OCI-LY3 (cell line): Measurements from ENCODE around the gene NCOA5.

Source experiments
- H2AFZ ChIP-seq: fragments of 200-600, 300-600 bp; shearing (Covaris generic); 2 replicates; pipeline ENCODE4 v1.6.0; 2014; ENCODE audit warnings: antibody characterized with exemption, low read depth, low read length
- H3K27ac ChIP-seq: fragments of 200-600, 300-600 bp; sonication (generic); 2 replicates; pipeline ENCODE4 v1.5.1; 2014; ENCODE audit warnings: mild to moderate bottlenecking, low read length, moderate library complexity, mixed read lengths
- H3K27me3 ChIP-seq: fragments of 200-600, 300-600 bp; sonication (generic); 2 replicates; pipeline ENCODE4 v1.6.1; 2014; ENCODE audit warnings: low read depth, low read length, mixed read lengths
- H3K36me3 ChIP-seq: fragments of 200-600, 300-600 bp; sonication (generic); replicated peaks from 2 replicates; pipeline ENCODE3; 2014; ENCODE audit warnings: low read depth, low read length, mixed read lengths
- H3K4me1 ChIP-seq: fragments of 300-600, 200-600 bp; sonication (generic); 2 replicates; pipeline ENCODE4 v1.6.1; 2014; ENCODE audit warnings: low read length, mixed read lengths
- H3K4me2 ChIP-seq: fragments of 200-600, 300-600 bp; sonication (generic); 2 replicates; pipeline ENCODE4 v1.6.1; 2014; ENCODE audit warnings: low read length, mixed read lengths
- H3K4me3 ChIP-seq: fragments of 300-600, 200-600 bp; sonication (generic); 2 replicates; pipeline ENCODE4 v1.5.1; 2014; ENCODE audit warnings: antibody characterized with exemption, mild to moderate bottlenecking, low read length, moderate library complexity
- H3K79me2 ChIP-seq: fragments of 300-600, 200-600 bp; shearing (Covaris generic); 2 replicates; pipeline ENCODE4 v1.6.1; 2014; ENCODE audit warnings: mild to moderate bottlenecking, low read length, mixed read lengths
- H3K9ac ChIP-seq: fragments of 300-600, 200-600 bp; shearing (Covaris generic); 2 replicates; pipeline ENCODE4 v1.6.0; 2014; ENCODE audit warnings: mild to moderate bottlenecking, low read length, moderate library complexity
- H3K9me3 ChIP-seq: fragments of 200-600, 300-600 bp; shearing (Covaris generic); 2 replicates; pipeline ENCODE4 v1.6.1; 2014; ENCODE audit warnings: low read length, mixed read lengths; ENCODE audit not compliant: insufficient read depth
- H4K20me1 ChIP-seq: fragments of 200-600, 300-600 bp; sonication (generic); 2 replicates; pipeline ENCODE4 v1.6.1; 2016; ENCODE audit warnings: low read length, mixed read lengths; ENCODE audit not compliant: insufficient read depth
- EZH2phosphoT487 ChIP-seq: fragments of 200-600 bp; shearing (Covaris generic); IDR thresholded peaks from 2 replicates; pipeline ENCODE4 v1.6.1; 2018; ENCODE audit warnings: antibody characterized with exemption, mixed run types, low read depth
- TF ChIP-seq, protein P1 (sequence below): fragments of 200-600, 300-600 bp; sonication (generic); IDR thresholded peaks from 2 replicates; pipeline ENCODE4 v1.5.1; 2014; ENCODE audit warnings: antibody characterized with exemption, low read length, low read depth

Gene NCOA5

DNA sequence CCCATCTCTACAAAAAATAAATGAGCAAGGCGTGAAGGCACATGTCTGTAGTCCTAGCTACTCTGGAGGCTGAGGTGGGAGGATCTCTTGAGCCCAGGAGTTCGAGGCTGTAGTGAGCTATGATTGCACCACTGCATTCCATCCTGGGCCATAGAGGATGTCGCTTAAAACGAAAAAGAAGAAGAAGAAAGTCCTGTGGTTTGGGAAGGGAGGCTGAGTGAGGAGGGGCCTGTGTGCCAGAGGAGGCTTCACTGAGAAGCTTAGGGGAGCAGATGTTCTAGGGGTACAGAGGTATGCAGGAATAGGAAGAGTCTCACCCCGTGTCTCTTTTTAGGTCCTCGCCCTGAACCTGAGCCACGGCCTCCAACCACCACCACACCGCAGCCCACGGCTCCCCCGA, 76.8 kb downstream of the NCOA5 start:
- Histone ChIP-seq H3K36me3 (no peaks in the 10 kb centered on the region), H3K4me2 (no peak overlapping the region), H3K4me3 (no peak overlapping the region), H2AFZ (no peak overlapping the region), H4K20me1 (no peaks in the 10 kb centered on the region), H3K27me3 (peaks cover 14% of the 10 kb centered on the region; the same call in 1 of the 2 replicates), H3K9ac (no peak overlapping the region), H3K79me2 (no peaks in the 10 kb centered on the region), H3K4me1 (peaks cover 22% of the 10 kb centered on the region), H3K9me3 (no peaks in the 10 kb centered on the region), H3K27ac (no peak overlapping the region)
- TF ChIP-seq EZH2phosphoT487 = no peak
- TF ChIP-seq, protein P1, sequence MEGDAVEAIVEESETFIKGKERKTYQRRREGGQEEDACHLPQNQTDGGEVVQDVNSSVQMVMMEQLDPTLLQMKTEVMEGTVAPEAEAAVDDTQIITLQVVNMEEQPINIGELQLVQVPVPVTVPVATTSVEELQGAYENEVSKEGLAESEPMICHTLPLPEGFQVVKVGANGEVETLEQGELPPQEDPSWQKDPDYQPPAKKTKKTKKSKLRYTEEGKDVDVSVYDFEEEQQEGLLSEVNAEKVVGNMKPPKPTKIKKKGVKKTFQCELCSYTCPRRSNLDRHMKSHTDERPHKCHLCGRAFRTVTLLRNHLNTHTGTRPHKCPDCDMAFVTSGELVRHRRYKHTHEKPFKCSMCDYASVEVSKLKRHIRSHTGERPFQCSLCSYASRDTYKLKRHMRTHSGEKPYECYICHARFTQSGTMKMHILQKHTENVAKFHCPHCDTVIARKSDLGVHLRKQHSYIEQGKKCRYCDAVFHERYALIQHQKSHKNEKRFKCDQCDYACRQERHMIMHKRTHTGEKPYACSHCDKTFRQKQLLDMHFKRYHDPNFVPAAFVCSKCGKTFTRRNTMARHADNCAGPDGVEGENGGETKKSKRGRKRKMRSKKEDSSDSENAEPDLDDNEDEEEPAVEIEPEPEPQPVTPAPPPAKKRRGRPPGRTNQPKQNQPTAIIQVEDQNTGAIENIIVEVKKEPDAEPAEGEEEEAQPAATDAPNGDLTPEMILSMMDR = no peak

DNA sequence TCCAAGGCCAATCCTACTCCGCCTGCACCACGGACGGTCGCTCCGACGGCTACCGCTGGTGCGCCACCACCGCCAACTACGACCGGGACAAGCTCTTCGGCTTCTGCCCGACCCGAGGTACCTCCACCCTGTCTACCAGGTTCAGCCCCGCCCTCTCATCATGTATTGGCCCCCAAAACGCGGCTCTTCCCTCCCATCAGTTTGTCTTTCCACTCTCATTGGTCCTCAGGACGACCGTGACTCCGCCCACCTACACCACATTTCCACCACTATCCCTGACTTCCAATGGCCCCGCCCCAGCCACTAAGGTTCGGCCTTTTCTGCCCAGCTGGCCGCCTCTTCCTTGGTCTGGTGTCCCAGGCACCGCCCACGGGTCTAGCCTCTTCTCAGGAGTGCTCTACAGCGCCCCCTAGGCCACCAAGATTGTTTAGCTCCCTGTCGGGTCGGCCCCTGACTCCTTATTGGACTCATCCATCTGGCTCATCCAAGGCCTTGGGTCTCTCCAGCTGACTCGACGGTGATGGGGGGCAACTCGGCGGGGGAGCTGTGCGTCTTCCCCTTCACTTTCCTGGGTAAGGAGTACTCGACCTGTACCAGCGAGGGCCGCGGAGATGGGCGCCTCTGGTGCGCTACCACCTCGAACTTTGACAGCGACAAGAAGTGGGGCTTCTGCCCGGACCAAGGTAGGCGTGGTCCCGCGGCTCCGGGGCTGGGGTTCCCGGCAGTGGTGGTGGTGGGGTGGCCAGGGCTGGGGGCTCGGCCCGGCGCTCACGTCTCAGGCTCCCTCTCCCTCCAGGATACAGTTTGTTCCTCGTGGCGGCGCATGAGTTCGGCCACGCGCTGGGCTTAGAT, 77.9 kb downstream of the NCOA5 start:
- H3K9me3 ChIP-seq = no peaks in the 10 kb centered on the region
- no peak overlapping the region for H2AFZ ChIP-seq
- no peak overlapping the region for H3K9ac ChIP-seq
- no peaks in the 10 kb centered on the region for H4K20me1 ChIP-seq
- no peak overlapping the region for H3K27ac ChIP-seq
- peaks cover 29% of the 10 kb centered on the region for H3K4me1 ChIP-seq
- no peaks in the 10 kb centered on the region for H3K79me2 ChIP-seq
- no peak overlapping the region for H3K4me2 ChIP-seq
- H3K27me3 ChIP-seq = peaks cover 16% of the 10 kb centered on the region
- no peak overlapping the region for H3K4me3 ChIP-seq
- no peaks in the 10 kb centered on the region for H3K36me3 ChIP-seq
- TF ChIP-seq, protein P1 = peak; percentile 74
- no peak for TF ChIP-seq EZH2phosphoT487
